Measurements from ENCODE around the gene TEX26.
"Not testable (repeated sequence)": the region's sequence is repeated elsewhere in the genome, so short reads cannot be mapped to it uniquely, and the experiment has no call there.

TEX26 gene

DNA sequence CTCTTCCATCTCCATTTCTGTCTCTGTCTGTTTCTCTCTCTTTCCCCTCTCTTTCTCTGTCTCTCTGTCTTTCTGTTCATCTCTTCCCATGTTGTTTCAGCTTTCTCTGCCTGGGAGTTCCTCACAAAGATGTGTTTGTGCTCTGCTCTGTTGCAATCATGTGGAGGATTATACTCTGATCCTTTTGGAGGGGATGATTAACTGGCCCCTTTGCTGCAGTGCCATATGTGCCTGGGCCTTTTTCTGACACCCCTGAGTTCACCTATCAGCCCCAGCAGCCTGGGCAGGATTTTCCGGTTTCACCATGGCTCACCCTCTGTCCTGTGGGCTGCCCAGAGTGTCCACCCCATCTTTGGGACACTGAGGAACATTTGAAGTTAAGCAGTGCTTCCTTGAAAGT lies 9.0 kb upstream of the TEX26 start:
- Histone ChIP-seq H3K36me3 (ENCODE audit: insufficient read depth, low read length) (no peaks in the 10 kb centered on the region), H3K9ac (ENCODE audit: low read depth, low read length) (no peak overlapping the region), H3K27me3 (ENCODE audit: control insufficient read depth, insufficient read depth, low read length) (no peaks in the 10 kb centered on the region), H3K4me3 (ENCODE audit: low read length) (no peak overlapping the region), H3K4me1 (ENCODE audit: control insufficient read depth, insufficient read depth, low read length) (peaks cover 15% of the 10 kb centered on the region), H3K9me3 (replicated peaks; ENCODE audit: low read length) (no peaks in the 10 kb centered on the region), H3K4me2 (ENCODE audit: low read length) (no peak overlapping the region)

GRCh38 chr13:30924721-30925120 lies 7.7 kb upstream of the TEX26 start:
- H3K4me1 ChIP-seq (ENCODE audit: control insufficient read depth, insufficient read depth, low read length): peaks cover 6% of the 10 kb centered on the region
- no peak overlapping the region for H3K4me2 ChIP-seq (ENCODE audit: low read length)
- no peak overlapping the region for H3K4me3 ChIP-seq (ENCODE audit: low read length)
- H3K27me3 ChIP-seq (ENCODE audit: control insufficient read depth, insufficient read depth, low read length): peaks cover 5% of the 10 kb centered on the region
- H3K9ac ChIP-seq (ENCODE audit: low read depth, low read length): no peak overlapping the region
- H3K9me3 ChIP-seq (replicated peaks; ENCODE audit: low read length): no peaks in the 10 kb centered on the region
- H3K36me3 ChIP-seq (ENCODE audit: insufficient read depth, low read length): no peaks in the 10 kb centered on the region

GRCh38 chr13:30925429-30925828 lies 7.0 kb upstream of the TEX26 start:
- Histone ChIP-seq H3K4me1 (ENCODE audit: control insufficient read depth, insufficient read depth, low read length) (peaks cover 6% of the 10 kb centered on the region), H3K9ac (ENCODE audit: low read depth, low read length) (no peak overlapping the region), H3K9me3 (replicated peaks; ENCODE audit: low read length) (no peaks in the 10 kb centered on the region), H3K36me3 (ENCODE audit: insufficient read depth, low read length) (no peaks in the 10 kb centered on the region), H3K4me2 (ENCODE audit: low read length) (no peak overlapping the region), H3K4me3 (ENCODE audit: low read length) (no peak overlapping the region), H3K27me3 (ENCODE audit: control insufficient read depth, insufficient read depth, low read length) (peaks cover 8% of the 10 kb centered on the region)

GRCh38 chr13:30926781-30927180 lies 5.7 kb upstream of the TEX26 start:
- no peak overlapping the region for H3K4me3 ChIP-seq (ENCODE audit: low read length)
- H3K27me3 ChIP-seq (ENCODE audit: control insufficient read depth, insufficient read depth, low read length): peaks cover 22% of the 10 kb centered on the region
- H3K9me3 ChIP-seq (replicated peaks; ENCODE audit: low read length): no peaks in the 10 kb centered on the region
- H3K36me3 ChIP-seq (ENCODE audit: insufficient read depth, low read length): no peaks in the 10 kb centered on the region
- no peak overlapping the region for H3K4me2 ChIP-seq (ENCODE audit: low read length)
- peaks cover 6% of the 10 kb centered on the region for H3K4me1 ChIP-seq (ENCODE audit: control insufficient read depth, insufficient read depth, low read length)
- H3K9ac ChIP-seq (ENCODE audit: low read depth, low read length): no peak overlapping the region

- not testable (repeated sequence) for H3K4me1 ChIP-seq (ENCODE audit: control insufficient read depth, insufficient read depth, low read length); H3K9ac ChIP-seq (ENCODE audit: low read depth, low read length); H3K9me3 ChIP-seq (replicated peaks; ENCODE audit: low read length); H3K4me3 ChIP-seq (ENCODE audit: low read length); H3K36me3 ChIP-seq (ENCODE audit: insufficient read depth, low read length); H3K4me2 ChIP-seq (ENCODE audit: low read length)
- H3K27me3 ChIP-seq (ENCODE audit: control insufficient read depth, insufficient read depth, low read length): peaks cover 26% of the 10 kb centered on the region
These were observed 5.3 kb upstream of the TEX26 start for GRCh38 chr13:30927188-30927587.

GRCh38 chr13:30927595-30927994 lies 4.9 kb upstream of the TEX26 start:
- H3K27me3 ChIP-seq (ENCODE audit: control insufficient read depth, insufficient read depth, low read length): peaks cover 30% of the 10 kb centered on the region
- H3K9ac ChIP-seq (ENCODE audit: low read depth, low read length): no peak overlapping the region

GRCh38 chr13:30928978-30929377 lies 3.5 kb upstream of the TEX26 start:
- Histone ChIP-seq H3K9ac (ENCODE audit: low read depth, low read length) (no peak overlapping the region), H3K4me3 (ENCODE audit: low read length) (no peak overlapping the region), H3K36me3 (ENCODE audit: insufficient read depth, low read length) (no peaks in the 10 kb centered on the region), H3K4me2 (ENCODE audit: low read length) (no peak overlapping the region), H3K4me1 (ENCODE audit: control insufficient read depth, insufficient read depth, low read length) (peaks cover 6% of the 10 kb centered on the region), H3K9me3 (replicated peaks; ENCODE audit: low read length) (no peaks in the 10 kb centered on the region), H3K27me3 (ENCODE audit: control insufficient read depth, insufficient read depth, low read length) (peaks cover 43% of the 10 kb centered on the region)

More at GRCh38 chr13:30927595-30927994, 4.9 kb upstream of the TEX26 start:
- no peak overlapping the region for H3K4me3 ChIP-seq (ENCODE audit: low read length)
- no peaks in the 10 kb centered on the region for H3K36me3 ChIP-seq (ENCODE audit: insufficient read depth, low read length)
- H3K9me3 ChIP-seq (replicated peaks; ENCODE audit: low read length): no peaks in the 10 kb centered on the region
- H3K4me1 ChIP-seq (ENCODE audit: control insufficient read depth, insufficient read depth, low read length): peaks cover 6% of the 10 kb centered on the region
- H3K4me2 ChIP-seq (ENCODE audit: low read length): no peak overlapping the region

- H3K9me3 ChIP-seq (replicated peaks; ENCODE audit: low read length): no peaks in the 10 kb centered on the region
- H3K27me3 ChIP-seq (ENCODE audit: control insufficient read depth, insufficient read depth, low read length): peaks cover 66% of the 10 kb centered on the region
- H3K4me3 ChIP-seq (ENCODE audit: low read length): no peak overlapping the region
These were observed 856 bp downstream of the TEX26 start for GRCh38 chr13:30933354-30933670.

DNA sequence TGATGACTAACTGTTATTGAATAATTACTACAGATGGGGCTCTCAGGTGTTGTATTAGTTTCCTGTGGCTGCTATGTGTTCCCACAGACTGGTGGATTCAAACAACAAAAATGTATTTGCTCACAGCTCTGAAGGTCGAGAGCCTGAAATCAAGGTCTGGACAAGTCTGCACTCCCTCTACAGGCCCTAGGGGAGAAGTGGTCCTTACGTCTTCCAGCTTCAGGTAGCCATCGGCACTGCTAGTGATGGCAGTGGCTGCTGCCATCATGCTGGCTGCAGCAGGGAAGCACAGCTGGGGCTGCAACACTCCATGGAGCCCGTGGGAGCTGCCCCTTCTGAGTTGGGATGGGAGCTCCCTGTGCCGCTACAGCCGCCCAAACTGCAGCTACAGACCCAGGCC lies 1.9 kb downstream of the TEX26 start:
- Histone ChIP-seq H3K27me3 (ENCODE audit: control insufficient read depth, insufficient read depth, low read length) (peaks cover 69% of the 10 kb centered on the region), H3K9ac (ENCODE audit: low read depth, low read length) (no peak overlapping the region), H3K4me3 (ENCODE audit: low read length) (no peak overlapping the region), H3K36me3 (ENCODE audit: insufficient read depth, low read length) (no peaks in the 10 kb centered on the region), H3K4me2 (ENCODE audit: low read length) (no peak overlapping the region), H3K9me3 (replicated peaks; ENCODE audit: low read length) (no peaks in the 10 kb centered on the region), H3K4me1 (ENCODE audit: control insufficient read depth, insufficient read depth, low read length) (no peaks in the 10 kb centered on the region)

More at GRCh38 chr13:30933354-30933670, 856 bp downstream of the TEX26 start:
- H3K4me1 ChIP-seq (ENCODE audit: control insufficient read depth, insufficient read depth, low read length): no peaks in the 10 kb centered on the region
- no peak overlapping the region for H3K9ac ChIP-seq (ENCODE audit: low read depth, low read length)
- no peaks in the 10 kb centered on the region for H3K36me3 ChIP-seq (ENCODE audit: insufficient read depth, low read length)
- no peak overlapping the region for H3K4me2 ChIP-seq (ENCODE audit: low read length)

- no peak overlapping the region for H3K4me3 ChIP-seq (ENCODE audit: low read length)
- H3K27me3 ChIP-seq (ENCODE audit: control insufficient read depth, insufficient read depth, low read length): peaks cover 69% of the 10 kb centered on the region
- no peak overlapping the region for H3K9ac ChIP-seq (ENCODE audit: low read depth, low read length)
- H3K4me1 ChIP-seq (ENCODE audit: control insufficient read depth, insufficient read depth, low read length): no peaks in the 10 kb centered on the region
- H3K4me2 ChIP-seq (ENCODE audit: low read length): no peak overlapping the region
- H3K36me3 ChIP-seq (ENCODE audit: insufficient read depth, low read length): no peaks in the 10 kb centered on the region
- no peaks in the 10 kb centered on the region for H3K9me3 ChIP-seq (replicated peaks; ENCODE audit: low read length)
These were observed 2.3 kb downstream of the TEX26 start for GRCh38 chr13:30934803-30935202.

DNA sequence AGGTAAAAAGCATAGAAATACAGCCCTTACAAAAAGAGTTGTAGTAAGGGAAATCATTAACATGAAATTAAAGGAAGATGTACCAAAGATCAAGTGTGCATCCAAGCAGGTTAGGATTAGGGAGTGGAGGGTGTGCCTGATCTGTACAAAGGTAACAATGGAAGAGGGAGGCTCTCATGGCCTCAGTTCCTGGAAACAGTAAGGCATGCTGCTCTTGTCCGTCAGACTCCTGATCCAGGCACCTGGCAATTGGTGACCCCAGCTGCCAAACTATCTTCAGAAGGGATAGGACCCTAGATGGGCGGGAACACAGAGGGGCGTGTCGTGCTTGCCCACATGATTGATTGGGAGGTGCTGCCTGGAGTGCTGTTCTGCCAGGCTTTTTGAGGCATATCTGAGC lies 4.5 kb downstream of the TEX26 start:
- H3K4me3 ChIP-seq (ENCODE audit: low read length): no peak overlapping the region
- H3K9ac ChIP-seq (ENCODE audit: low read depth, low read length): no peak overlapping the region
- H3K4me2 ChIP-seq (ENCODE audit: low read length): no peak overlapping the region
- no peaks in the 10 kb centered on the region for H3K9me3 ChIP-seq (replicated peaks; ENCODE audit: low read length)
- no peaks in the 10 kb centered on the region for H3K4me1 ChIP-seq (ENCODE audit: control insufficient read depth, insufficient read depth, low read length)
- no peaks in the 10 kb centered on the region for H3K36me3 ChIP-seq (ENCODE audit: insufficient read depth, low read length)
- H3K27me3 ChIP-seq (ENCODE audit: control insufficient read depth, insufficient read depth, low read length): peaks cover 51% of the 10 kb centered on the region

DNA sequence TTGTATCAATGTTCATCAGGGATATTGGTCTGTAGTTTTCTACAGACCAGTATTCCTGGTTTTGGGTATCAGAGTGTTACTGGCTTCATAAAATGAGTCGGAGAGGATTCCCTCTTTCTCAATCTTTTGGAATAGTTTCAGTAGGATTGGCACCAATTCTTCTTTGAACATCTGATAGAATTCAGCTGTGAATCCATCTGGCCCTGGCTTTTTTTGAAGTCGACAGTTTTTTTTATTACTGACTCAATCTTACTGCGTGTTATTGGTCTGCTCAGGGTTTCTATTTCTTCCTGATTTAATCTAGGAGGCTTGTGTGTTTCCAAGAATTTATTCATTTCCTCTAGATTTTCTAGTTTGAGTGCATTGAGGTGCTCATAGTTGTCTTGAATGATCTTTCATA lies 11.4 kb downstream of the TEX26 start:
- Histone ChIP-seq H3K4me3 (ENCODE audit: low read length) (no peak overlapping the region), H3K4me2 (ENCODE audit: low read length) (no peak overlapping the region), H3K9ac (ENCODE audit: low read depth, low read length) (no peak overlapping the region), H3K9me3 (replicated peaks; ENCODE audit: low read length) (no peaks in the 10 kb centered on the region), H3K36me3 (ENCODE audit: insufficient read depth, low read length) (no peaks in the 10 kb centered on the region), H3K4me1 (ENCODE audit: control insufficient read depth, insufficient read depth, low read length) (no peaks in the 10 kb centered on the region), H3K27me3 (ENCODE audit: control insufficient read depth, insufficient read depth, low read length) (peaks cover 20% of the 10 kb centered on the region)
